ENCODE data around the gene PAX6.
A peak's percentile ranks its signal among the peaks of the same experiment; 100 is the strongest.

The PAX6 gene

DNA sequence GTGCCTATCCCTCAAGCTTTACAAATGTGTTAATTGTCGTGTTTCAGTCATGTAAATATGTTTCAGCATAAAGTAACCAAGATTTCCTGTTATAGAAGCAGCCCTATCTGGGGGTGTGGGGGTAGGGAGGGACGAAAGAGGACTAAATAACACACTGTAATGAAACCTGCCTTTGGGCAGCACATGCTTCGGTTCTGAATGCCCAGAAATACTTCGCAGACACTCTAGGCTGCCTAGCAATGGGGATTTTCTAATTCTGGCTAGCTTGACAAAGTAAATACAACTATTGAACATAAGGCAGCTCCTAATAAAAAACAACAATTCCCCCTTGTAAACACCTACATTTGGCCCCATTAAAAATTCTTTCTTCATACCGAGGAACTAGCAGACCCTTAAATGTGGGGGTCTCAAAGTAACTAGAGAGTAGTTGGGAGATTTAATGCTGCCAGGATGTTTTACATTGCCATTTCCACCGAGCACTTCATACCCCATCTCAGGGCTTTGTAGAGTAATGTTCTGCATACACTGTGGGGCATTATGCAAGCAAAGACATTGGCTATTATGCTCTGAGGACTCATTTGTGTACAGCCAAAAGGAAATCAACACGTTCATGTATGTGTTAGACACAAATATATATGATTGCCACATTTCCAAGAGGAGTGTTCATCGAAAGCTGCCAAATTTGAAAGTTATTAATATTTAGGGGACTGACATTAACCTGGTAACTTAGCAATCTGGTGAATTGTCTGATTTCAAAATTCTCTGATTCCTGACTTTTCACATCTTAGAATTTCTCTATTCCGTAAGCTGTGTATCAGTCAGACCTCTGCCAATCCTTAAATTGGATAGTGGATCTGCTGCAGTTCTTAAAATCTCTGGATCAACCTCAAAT is 42.1 kb downstream of the PAX6 start:
- no peaks in the 10 kb centered on the region for H3K36me3 ChIP-seq (ENCODE audit: insufficient read depth, insufficient read length, low read length)
- H3K4me1 ChIP-seq (ENCODE audit: insufficient read depth, insufficient read length) = no peaks in the 10 kb centered on the region
- H3K4me3 ChIP-seq (ENCODE audit: insufficient read length, low read depth) = no peak overlapping the region
- no peak for DNase-seq (ENCODE audit: low read depth, low spot score)
- no peaks in the 10 kb centered on the region for H3K9me3 ChIP-seq (ENCODE audit: insufficient read depth, low read length)
- no peak for TF ChIP-seq ZNF274 (IDR thresholded peaks at IDR 0.05; ENCODE audit: low read depth, low read length)
- no peak for TF ChIP-seq SUZ12 (IDR thresholded peaks at IDR 0.05; ENCODE audit: extremely low read depth, insufficient read depth, insufficient read length)
- no peak for TF ChIP-seq YY1 (IDR thresholded peaks at IDR 0.05; ENCODE audit: insufficient read depth, insufficient read length)
- H3K9ac ChIP-seq (ENCODE audit: insufficient read length, low read depth) = no peak overlapping the region
- no peaks in the 10 kb centered on the region for H3K27me3 ChIP-seq (ENCODE audit: insufficient read depth, insufficient read length)

DNA sequence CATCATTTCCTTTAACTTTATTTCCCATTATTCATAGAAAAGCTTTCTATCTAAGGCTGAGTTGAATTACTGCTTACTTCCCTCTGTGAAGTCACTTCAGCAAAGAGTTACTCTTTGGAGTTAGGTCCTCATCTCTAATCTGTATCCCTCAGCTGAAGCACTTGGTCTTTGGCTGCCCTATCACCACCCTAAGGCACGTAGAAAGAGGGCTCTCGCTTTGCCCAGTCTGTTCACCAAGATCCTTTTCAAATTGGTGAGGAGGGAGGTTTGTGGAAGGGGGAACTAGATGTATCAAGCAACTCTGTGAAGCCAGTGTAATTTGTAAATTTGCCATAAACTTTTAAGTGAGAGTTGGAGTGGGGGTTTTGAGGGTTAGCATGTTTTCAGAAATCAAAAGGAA is 43.4 kb downstream of the PAX6 start:
- Histone ChIP-seq H3K36me3 (ENCODE audit: insufficient read depth, insufficient read length, low read length) (no peaks in the 10 kb centered on the region), H3K4me3 (ENCODE audit: insufficient read length, low read depth) (no peak overlapping the region), H3K27me3 (ENCODE audit: insufficient read depth, insufficient read length) (no peaks in the 10 kb centered on the region), H3K4me1 (ENCODE audit: insufficient read depth, insufficient read length) (no peaks in the 10 kb centered on the region), H3K9ac (ENCODE audit: insufficient read length, low read depth) (no peak overlapping the region), H3K9me3 (ENCODE audit: insufficient read depth, low read length) (no peaks in the 10 kb centered on the region)
- TF ChIP-seq SUZ12 (IDR thresholded peaks at IDR 0.05; ENCODE audit: extremely low read depth, insufficient read depth, insufficient read length) = no peak
- no peak for TF ChIP-seq YY1 (IDR thresholded peaks at IDR 0.05; ENCODE audit: insufficient read depth, insufficient read length)
- no peak for TF ChIP-seq ZNF274 (IDR thresholded peaks at IDR 0.05; ENCODE audit: low read depth, low read length)
- no peak for DNase-seq (ENCODE audit: low read depth, low spot score)

DNA sequence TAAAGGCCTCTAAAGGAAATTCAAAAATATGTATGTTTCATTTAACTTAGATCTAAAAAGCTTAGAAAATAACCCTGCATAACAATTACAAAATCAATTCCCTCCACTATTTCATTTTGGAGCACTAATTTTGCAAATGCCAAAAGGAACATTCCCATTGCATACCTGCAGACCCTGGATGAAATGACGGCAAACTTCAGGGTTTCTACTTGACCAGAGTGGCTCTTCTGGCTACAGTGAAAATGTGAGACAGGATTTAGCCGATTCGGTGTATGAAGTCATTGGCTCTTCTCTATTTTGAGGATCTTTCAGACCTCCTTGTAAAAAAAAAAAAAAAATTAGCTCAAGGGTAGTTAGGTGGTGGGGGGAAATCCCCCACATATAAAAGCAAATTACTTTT is 44.1 kb downstream of the PAX6 start:
- DNase-seq (ENCODE audit: low read depth, low spot score) = no peak
- Histone ChIP-seq H3K9me3 (ENCODE audit: insufficient read depth, low read length) (no peaks in the 10 kb centered on the region), H3K36me3 (ENCODE audit: insufficient read depth, insufficient read length, low read length) (no peaks in the 10 kb centered on the region), H3K4me3 (ENCODE audit: insufficient read length, low read depth) (no peak overlapping the region), H3K27me3 (ENCODE audit: insufficient read depth, insufficient read length) (no peaks in the 10 kb centered on the region), H3K4me1 (ENCODE audit: insufficient read depth, insufficient read length) (no peaks in the 10 kb centered on the region), H3K9ac (ENCODE audit: insufficient read length, low read depth) (no peak overlapping the region)
- TF ChIP-seq YY1 (IDR thresholded peaks at IDR 0.05; ENCODE audit: insufficient read depth, insufficient read length) (no peak), SUZ12 (IDR thresholded peaks at IDR 0.05; ENCODE audit: extremely low read depth, insufficient read depth, insufficient read length) (no peak), ZNF274 (IDR thresholded peaks at IDR 0.05; ENCODE audit: low read depth, low read length) (no peak)

DNA sequence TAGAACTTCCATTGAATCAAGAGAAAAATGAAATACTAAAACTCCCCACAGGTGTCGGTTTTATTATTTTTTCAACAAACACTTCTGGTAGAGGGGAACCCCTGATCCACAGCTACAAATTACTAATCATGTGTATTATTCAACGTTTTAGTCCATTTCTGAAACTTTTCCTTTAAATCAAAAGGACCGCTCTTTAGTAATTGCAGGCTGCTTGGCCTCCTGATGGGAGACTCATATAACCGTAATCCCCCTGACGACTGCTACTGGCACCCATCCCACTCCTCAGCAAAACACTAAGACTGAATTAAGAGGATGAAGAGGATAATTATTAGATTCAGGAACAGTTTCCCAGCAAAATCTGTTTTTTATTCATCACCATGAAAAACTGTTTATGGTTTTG is 46.4 kb downstream of the PAX6 start:
- H3K4me1 ChIP-seq (ENCODE audit: insufficient read depth, insufficient read length) = no peaks in the 10 kb centered on the region
- no peak overlapping the region for H3K9ac ChIP-seq (ENCODE audit: insufficient read length, low read depth)
- H3K9me3 ChIP-seq (ENCODE audit: insufficient read depth, low read length) = no peaks in the 10 kb centered on the region
- no peak for TF ChIP-seq YY1 (IDR thresholded peaks at IDR 0.05; ENCODE audit: insufficient read depth, insufficient read length)
- TF ChIP-seq SUZ12 (IDR thresholded peaks at IDR 0.05; ENCODE audit: extremely low read depth, insufficient read depth, insufficient read length) = no peak
- no peak for TF ChIP-seq ZNF274 (IDR thresholded peaks at IDR 0.05; ENCODE audit: low read depth, low read length)
- H3K36me3 ChIP-seq (ENCODE audit: insufficient read depth, insufficient read length, low read length) = no peaks in the 10 kb centered on the region
- DNase-seq (ENCODE audit: low read depth, low spot score) = no peak
- no peaks in the 10 kb centered on the region for H3K27me3 ChIP-seq (ENCODE audit: insufficient read depth, insufficient read length)
- H3K4me3 ChIP-seq (ENCODE audit: insufficient read length, low read depth) = no peak overlapping the region

DNA sequence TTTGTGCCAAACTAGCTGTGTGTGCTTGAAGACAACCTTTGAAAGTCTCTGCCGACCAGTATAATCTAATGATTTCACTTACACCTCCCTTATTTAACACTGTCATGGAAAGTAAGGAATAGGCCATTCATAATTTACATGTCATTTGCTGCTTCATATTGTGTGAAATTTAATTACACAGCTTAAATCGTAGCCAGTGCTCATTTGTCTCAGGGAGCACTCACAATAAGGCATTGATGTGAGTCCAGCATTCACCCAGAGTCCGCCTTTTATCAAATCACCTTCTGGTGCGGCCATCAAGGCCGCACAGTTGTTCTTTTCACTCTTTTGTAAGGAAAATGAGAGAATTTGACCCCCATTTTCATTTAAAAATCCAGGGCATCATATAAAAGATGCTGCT is 46.9 kb downstream of the PAX6 start:
- Histone ChIP-seq H3K9me3 (ENCODE audit: insufficient read depth, low read length) (no peaks in the 10 kb centered on the region), H3K9ac (ENCODE audit: insufficient read length, low read depth) (no peak overlapping the region), H3K27me3 (ENCODE audit: insufficient read depth, insufficient read length) (no peaks in the 10 kb centered on the region), H3K4me1 (ENCODE audit: insufficient read depth, insufficient read length) (no peaks in the 10 kb centered on the region), H3K4me3 (ENCODE audit: insufficient read length, low read depth) (no peak overlapping the region), H3K36me3 (ENCODE audit: insufficient read depth, insufficient read length, low read length) (no peaks in the 10 kb centered on the region)
- TF ChIP-seq ZNF274 (IDR thresholded peaks at IDR 0.05; ENCODE audit: low read depth, low read length) (no peak), SUZ12 (IDR thresholded peaks at IDR 0.05; ENCODE audit: extremely low read depth, insufficient read depth, insufficient read length) (no peak), YY1 (IDR thresholded peaks at IDR 0.05; ENCODE audit: insufficient read depth, insufficient read length) (no peak)
- DNase-seq (ENCODE audit: low read depth, low spot score) = no peak

DNA sequence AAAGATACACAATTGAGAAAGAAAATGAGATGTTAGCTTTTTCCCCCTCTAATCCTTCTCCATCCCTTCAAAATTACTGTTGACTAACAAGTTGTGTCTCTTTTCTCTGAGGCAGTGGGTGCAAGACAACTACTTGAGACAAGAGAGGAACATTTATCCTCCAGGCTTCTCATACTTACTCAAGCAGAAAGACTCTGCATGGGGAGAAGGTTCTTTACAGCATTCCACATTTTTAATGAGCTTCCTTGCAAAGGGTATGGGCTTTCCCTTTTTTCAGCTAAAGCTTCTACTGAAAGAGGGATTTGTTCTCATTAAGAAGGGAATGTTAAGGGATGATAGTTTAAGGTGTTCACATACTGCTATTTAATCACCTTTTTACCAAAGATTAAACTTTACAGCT is 47.8 kb downstream of the PAX6 start:
- Histone ChIP-seq H3K4me1 (ENCODE audit: insufficient read depth, insufficient read length) (no peaks in the 10 kb centered on the region), H3K4me3 (ENCODE audit: insufficient read length, low read depth) (no peak overlapping the region), H3K27me3 (ENCODE audit: insufficient read depth, insufficient read length) (no peaks in the 10 kb centered on the region), H3K9me3 (ENCODE audit: insufficient read depth, low read length) (no peaks in the 10 kb centered on the region), H3K9ac (ENCODE audit: insufficient read length, low read depth) (no peak overlapping the region), H3K36me3 (ENCODE audit: insufficient read depth, insufficient read length, low read length) (no peaks in the 10 kb centered on the region)
- DNase-seq (ENCODE audit: low read depth, low spot score) = peak; percentile 15
- no peak for TF ChIP-seq YY1 (IDR thresholded peaks at IDR 0.05; ENCODE audit: insufficient read depth, insufficient read length)
- TF ChIP-seq ZNF274 (IDR thresholded peaks at IDR 0.05; ENCODE audit: low read depth, low read length) = no peak
- TF ChIP-seq SUZ12 (IDR thresholded peaks at IDR 0.05; ENCODE audit: extremely low read depth, insufficient read depth, insufficient read length) = no peak

DNA sequence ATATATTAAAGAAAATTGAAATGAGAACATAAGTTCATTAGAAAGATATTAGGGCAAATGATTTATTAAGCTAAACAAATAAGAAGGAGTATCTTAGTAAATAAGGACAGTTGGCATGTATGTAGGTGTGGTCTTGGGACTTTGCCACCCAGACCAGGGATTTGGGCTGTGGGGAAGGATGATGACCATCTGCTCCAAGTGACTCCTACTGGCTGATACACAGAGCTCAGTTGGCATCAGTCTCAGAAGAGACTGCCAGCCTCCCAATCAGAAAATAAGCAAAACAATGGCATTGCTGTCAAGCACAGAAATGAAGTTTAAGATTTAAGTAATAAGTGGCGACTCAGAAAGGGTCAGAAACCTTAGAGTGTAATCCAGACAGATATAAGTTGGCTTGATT is 49.5 kb downstream of the PAX6 start:
- no peaks in the 10 kb centered on the region for H3K9me3 ChIP-seq (ENCODE audit: insufficient read depth, low read length)
- H3K4me1 ChIP-seq (ENCODE audit: insufficient read depth, insufficient read length) = no peaks in the 10 kb centered on the region
- no peak overlapping the region for H3K9ac ChIP-seq (ENCODE audit: insufficient read length, low read depth)
- TF ChIP-seq SUZ12 (IDR thresholded peaks at IDR 0.05; ENCODE audit: extremely low read depth, insufficient read depth, insufficient read length) (no peak), YY1 (IDR thresholded peaks at IDR 0.05; ENCODE audit: insufficient read depth, insufficient read length) (no peak)
- no peak for DNase-seq (ENCODE audit: low read depth, low spot score)
- no peak overlapping the region for H3K4me3 ChIP-seq (ENCODE audit: insufficient read length, low read depth)
- no peaks in the 10 kb centered on the region for H3K36me3 ChIP-seq (ENCODE audit: insufficient read depth, insufficient read length, low read length)
- H3K27me3 ChIP-seq (ENCODE audit: insufficient read depth, insufficient read length) = no peaks in the 10 kb centered on the region
